ENCODE data around the gene ZNF10.

GRCh38 chr12:133130808-133131128 lies 341 bp downstream of the ZNF10 start:
- TF ChIP-seq CTCF (IDR thresholded peaks at IDR 0.05) = no peak
- no peak for TF ChIP-seq EZH2 (IDR thresholded peaks at IDR 0.05; ENCODE audit: borderline replicate concordance, insufficient read depth, low read depth, low read length, poor library complexity, severe bottlenecking)

Measured in B cell (primary cell).